HL-60 (cell line): ENCODE measurements around the gene PIK3C2B.
"Not testable (repeated sequence)": the region's sequence is repeated elsewhere in the genome, so short reads cannot be mapped to it uniquely, and the experiment has no call there.

Experiments
- DNase-seq, 2 experiments: peaks; one replicate each; pipeline ENCODE4 v3.0.0-alpha.2; 2010 to 2020; ENCODE audit warnings: low read depth in 1 of 2, low spot score in 1 of 2
- H3K27ac ChIP-seq: fragments of 250-450 bp; sonication (Bioruptor Pico); replicated peaks from 2 replicates; pipeline ENCODE4 v1.5.1; 2020; ENCODE audit warnings: mild to moderate bottlenecking, moderate library complexity
- H3K27me3 ChIP-seq: fragments of 250-450 bp; sonication (Bioruptor Pico); 2 replicates; pipeline ENCODE4 v1.5.1; 2021; ENCODE audit warnings: mild to moderate bottlenecking, moderate library complexity; ENCODE audit not compliant: insufficient read depth, poor library complexity, severe bottlenecking
- H3K4me3 ChIP-seq: replicated peaks from 2 replicates; pipeline ENCODE4 v1.5.1; 2011; ENCODE audit warnings: mild to moderate bottlenecking, control low read depth, low read length; ENCODE audit not compliant: insufficient read depth
- CTCF ChIP-seq: IDR thresholded peaks from one replicate; pipeline ENCODE4 v1.5.1; 2011; ENCODE audit warnings: low read length, control low read depth, inconsistent platforms; ENCODE audit not compliant: insufficient read depth
- GABPA ChIP-seq: IDR thresholded peaks from 2 replicates; pipeline ENCODE4 v1.6.1; 2012; ENCODE audit warnings: low read depth
- POLR2AphosphoS5 ChIP-seq: IDR thresholded peaks from 2 replicates; pipeline ENCODE4 v1.6.1; 2012; ENCODE audit warnings: low read depth
- REST ChIP-seq: IDR thresholded peaks from 2 replicates; pipeline ENCODE4 v1.6.1; 2012; ENCODE audit warnings: low read depth; ENCODE audit not compliant: insufficient replicate concordance
- SPI1 ChIP-seq: IDR thresholded peaks from 2 replicates; pipeline ENCODE4 v1.6.1; 2012; ENCODE audit warnings: low read depth, mild to moderate bottlenecking, borderline replicate concordance

The PIK3C2B gene

GRCh38 chr1:204528241-204528640, 33.6 kb upstream of the PIK3C2B start:
- Histone ChIP-seq H3K27ac (no peak overlapping the region), H3K4me3 (no peak overlapping the region), H3K27me3 (no peaks in the 10 kb centered on the region)
- no peak for DNase-seq
- TF ChIP-seq GABPA, result no peak

- Histone ChIP-seq H3K27ac (no peak overlapping the region), H3K27me3 (no peaks in the 10 kb centered on the region), H3K4me3 (no peak overlapping the region)
- TF ChIP-seq POLR2AphosphoS5, result no peak
- no peak for TF ChIP-seq GABPA
- TF ChIP-seq SPI1, result no peak
- TF ChIP-seq REST, result no peak
- TF ChIP-seq CTCF, result no peak
- DNase-seq, result no peak
Observed at GRCh38 chr1:204524986-204525385, 30.4 kb upstream of the PIK3C2B start.

- Histone ChIP-seq H3K27me3 (no peaks in the 10 kb centered on the region), H3K27ac (no peak overlapping the region), H3K4me3 (no peak overlapping the region)
- TF ChIP-seq CTCF (no peak), GABPA (no peak), SPI1 (no peak), REST (no peak), POLR2AphosphoS5 (no peak)
- no peak for DNase-seq
Observed at GRCh38 chr1:204523605-204524215, 29.1 kb upstream of the PIK3C2B start.

GRCh38 chr1:204521941-204522521, 27.4 kb upstream of the PIK3C2B start:
- not testable (repeated sequence) for H3K4me3 ChIP-seq, DNase-seq, H3K27me3 ChIP-seq
- H3K27ac ChIP-seq, result peak overlapping the region; percentile 60
